HepG2 (cell line): ENCODE results near the gene ATAD3C. TPM values are rescaled to one million over a fixed set of nuclear protein-coding genes. Genes with fewer than 3 reads are reported as not detected.

Experiments
- AFF4 ChIP-seq: sonication (generic); formaldehyde crosslinking; IDR thresholded peaks from 2 replicates; pipeline ENCODE4 v1.4.0; 2020; ENCODE audit warnings: missing genetic modification reagents
- ATF6 ChIP-seq: sonication (generic); formaldehyde crosslinking; conservative IDR thresholded peaks from 2 replicates; pipeline ENCODE4 v1.4.0; 2020; ENCODE audit warnings: missing genetic modification reagents
- E2F2 ChIP-seq: sonication (generic); formaldehyde crosslinking; IDR thresholded peaks from 2 replicates; pipeline ENCODE4 v1.4.0; 2020; ENCODE audit warnings: missing genetic modification reagents, borderline replicate concordance
- FIP1L1 ChIP-seq: fragments of 200-400 bp; formaldehyde crosslinking; IDR thresholded peaks from 2 replicates; pipeline ENCODE4 v1.6.1; 2018; ENCODE audit warnings: low read depth, mild to moderate bottlenecking, low read length, moderate library complexity, borderline replicate concordance; ENCODE audit not compliant: insufficient read depth
- HMGXB4 ChIP-seq, 2 experiments: sonication (generic) in 1 of 2; formaldehyde crosslinking in 1 of 2; IDR thresholded peaks; 2 replicates each; pipeline versions ENCODE4 v1.4.0 to v1.6.1; 2018 to 2020; ENCODE audit warnings: missing genetic modification reagents in 2 of 2, borderline replicate concordance in 1 of 2, low read depth in 1 of 2, mild to moderate bottlenecking in 1 of 2, missing biosample characterization in 1 of 2
- HNRNPK ChIP-seq: fragments of 200-400 bp; formaldehyde crosslinking; IDR thresholded peaks from 2 replicates; pipeline ENCODE4 v1.6.1; 2018; ENCODE audit warnings: low read length, low read depth, moderate library complexity, mild to moderate bottlenecking; ENCODE audit not compliant: poor library complexity, severe bottlenecking
- HOXD1 ChIP-seq: sonication (generic); formaldehyde crosslinking; IDR thresholded peaks from 2 replicates; pipeline ENCODE4 v1.5.0; 2020; ENCODE audit warnings: missing genetic modification reagents
- KAT2B ChIP-seq: fragments of 150-350 bp; IDR thresholded peaks from 2 replicates; pipeline ENCODE4 v1.6.1; 2014; ENCODE audit warnings: low read depth, low read length, borderline replicate concordance
- NFIB ChIP-seq: sonication (generic); formaldehyde crosslinking; IDR thresholded peaks from 2 replicates; pipeline ENCODE4 v1.9.0; 2021; ENCODE audit warnings: missing genetic modification reagents, mild to moderate bottlenecking, borderline replicate concordance
- NPAS2 ChIP-seq: sonication (generic); formaldehyde crosslinking; IDR thresholded peaks from 2 replicates; pipeline ENCODE4 v1.8.0; 2022; ENCODE audit warnings: mild to moderate bottlenecking, missing genetic modification reagents, borderline replicate concordance
- SRSF4 ChIP-seq: fragments of 200-400 bp; formaldehyde crosslinking; IDR thresholded peaks from one replicate; pipeline ENCODE4 v1.6.1; 2018; ENCODE audit warnings: mild to moderate bottlenecking, low read depth, low read length, moderate library complexity; ENCODE audit not compliant: poor library complexity, severe bottlenecking
- ZBTB34 ChIP-seq: sonication (generic); formaldehyde crosslinking; IDR thresholded peaks from 2 replicates; pipeline ENCODE4 v1.8.0; 2022; ENCODE audit warnings: mild to moderate bottlenecking, missing genetic modification reagents
- ZNF10 ChIP-seq: sonication (generic); formaldehyde crosslinking; IDR thresholded peaks from 2 replicates; pipeline ENCODE4 v1.4.0; 2020; ENCODE audit warnings: mild to moderate bottlenecking, low read depth, missing genetic modification reagents, borderline replicate concordance
- ZNF121 ChIP-seq: sonication (generic); formaldehyde crosslinking; IDR thresholded peaks from 2 replicates; pipeline ENCODE4 v1.5.0; 2020; ENCODE audit warnings: mild to moderate bottlenecking, missing genetic modification reagents
- ZNF207 ChIP-seq: fragments of 450-650 bp; IDR thresholded peaks from 2 replicates; pipeline ENCODE4 v1.6.1; 2016; ENCODE audit warnings: antibody characterized with exemption, borderline replicate concordance
- ZNF577 ChIP-seq: sonication (generic); formaldehyde crosslinking; IDR thresholded peaks from 2 replicates; pipeline ENCODE4 v1.4.0; 2020; ENCODE audit warnings: mild to moderate bottlenecking, low read depth, missing genetic modification reagents, borderline replicate concordance
- polyA plus RNA-seq, 8 experiments: library from polyadenylated mRNA; depleted of rRNA in 3 of 8; stranded (reverse) in 7 of 8; unstranded in 1 of 8; fragments of >200 nt; fragmentation: Illumina TruSeq in 4 of 8; extraction: Trizol in 4 of 8; gene quantifications; 2 replicates each; pipeline versions ENCODE4 v1.2.1 to v1.2.3, GENCODE V29; 2011 to 2016; ENCODE audit warnings: low read depth in 4 of 8, missing spikeins in 1 of 8, mixed read lengths in 1 of 8; ENCODE audit not compliant: insufficient read depth in 1 of 8
- total RNA-seq, 5 experiments: library from RNA; depleted of rRNA; stranded (reverse); fragments of >200 nt; fragmentation: Illumina TruSeq; extraction: Trizol; gene quantifications; 2 replicates each; pipeline ENCODE4 v1.2.3, GENCODE V29; 2016; ENCODE audit warnings: low read depth in 1 of 5

ATAD3C gene
- total and polyA plus RNA-seq, 2 of the 13 experiments (the other 11 are each of a cell fraction or from before 2014, with no cell fraction given) = 2.4 to 3.2 TPM

GRCh38 chr1:1432951-1433803 is 16.3 kb upstream of the ATAD3C start (continued):
- TF ChIP-seq HMGXB4 (CRISPR knock-in tag; IDR thresholded peaks at IDR 0.05; ENCODE audit: borderline replicate concordance in 1 of 2, low read depth in 1 of 2) (peak; percentile 80 to 84), SRSF4 (no peak), HNRNPK (peak; percentile 44), E2F2 (CRISPR knock-in tag) (no peak), ZNF577 (CRISPR knock-in tag) (no peak), HOXD1 (CRISPR knock-in tag) (peak; percentile 84), FIP1L1 (no peak), ZNF207 (no peak), NFIB (no peak), KAT2B (no peak), AFF4 (peak; percentile 51; the same call in 1 of the 2 replicates), NPAS2 (CRISPR knock-in tag) (no peak), ZNF121 (CRISPR knock-in tag) (peak; percentile 61; the same call in 1 of the 2 replicates), ATF6 (no peak), ZBTB34 (CRISPR knock-in tag) (peak; percentile 71), ZNF10 (CRISPR knock-in tag) (no peak)
